KG1 (cell line): ENCODE results near the gene LASP1NB.
A peak's percentile ranks its signal among the peaks of the same experiment; 100 is the strongest.
"Not testable (repeated sequence)": the region's sequence is repeated elsewhere in the genome, so short reads cannot be mapped to it uniquely, and the experiment has no call there.

Experiments used
- DNase-seq: peaks from one replicate; lab custom pipeline; 2025; lab: John Stamatoyannopoulos, UW

Gene LASP1NB

DNA sequence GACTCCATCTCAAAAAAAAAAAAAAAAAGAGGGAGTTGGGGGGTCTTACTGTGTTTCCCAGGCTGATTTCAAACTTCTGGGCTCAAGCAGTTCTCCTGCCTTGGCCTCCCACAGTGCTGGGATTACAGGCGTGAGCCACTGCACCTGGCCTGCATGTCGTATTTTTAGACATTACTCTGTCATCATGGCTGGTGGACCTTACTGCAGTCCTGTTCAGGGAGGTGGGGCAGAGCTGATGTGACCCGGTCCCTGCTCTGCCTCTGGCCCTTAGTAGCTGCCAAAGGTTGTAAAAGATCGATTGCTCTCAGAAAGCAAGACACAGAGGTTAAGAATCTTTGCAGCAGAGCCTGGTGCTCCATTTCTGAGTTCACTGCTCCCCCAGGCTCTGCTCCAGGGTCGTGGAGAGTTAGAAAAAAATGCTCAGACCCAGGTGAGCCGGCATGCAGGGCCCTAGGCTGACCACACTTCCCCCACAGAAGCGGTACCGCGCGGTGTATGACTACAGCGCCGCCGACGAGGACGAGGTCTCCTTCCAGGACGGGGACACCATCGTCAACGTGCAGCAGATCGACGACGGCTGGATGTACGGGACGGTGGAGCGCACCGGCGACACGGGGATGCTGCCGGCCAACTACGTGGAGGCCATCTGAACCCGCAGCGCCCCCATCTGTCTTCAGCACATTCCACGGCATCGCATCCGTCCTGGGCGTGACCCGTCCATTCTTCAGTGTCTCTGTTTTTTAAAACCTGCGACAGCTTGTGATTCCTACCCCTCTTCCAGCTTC lies 7.1 kb upstream of the LASP1NB start:
- no peak for DNase-seq

DNA sequence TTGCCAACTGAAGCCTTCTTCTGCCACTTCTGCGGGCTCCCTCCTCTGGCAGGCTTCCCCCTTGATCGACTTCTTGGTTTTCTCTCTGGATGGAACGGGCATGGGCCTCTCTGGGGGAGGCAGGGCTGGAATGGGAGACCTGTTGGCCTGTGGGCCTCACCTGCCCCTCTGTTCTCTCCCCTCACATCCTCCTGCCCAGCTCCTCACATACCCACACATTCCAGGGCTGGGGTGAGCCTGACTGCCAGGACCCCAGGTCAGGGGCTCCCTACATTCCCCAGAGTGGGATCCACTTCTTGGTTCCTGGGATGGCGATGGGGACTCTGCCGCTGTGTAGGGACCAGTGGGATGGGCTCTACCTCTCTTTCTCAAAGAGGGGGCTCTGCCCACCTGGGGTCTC lies 6.5 kb upstream of the LASP1NB start:
- no peak for DNase-seq

DNA sequence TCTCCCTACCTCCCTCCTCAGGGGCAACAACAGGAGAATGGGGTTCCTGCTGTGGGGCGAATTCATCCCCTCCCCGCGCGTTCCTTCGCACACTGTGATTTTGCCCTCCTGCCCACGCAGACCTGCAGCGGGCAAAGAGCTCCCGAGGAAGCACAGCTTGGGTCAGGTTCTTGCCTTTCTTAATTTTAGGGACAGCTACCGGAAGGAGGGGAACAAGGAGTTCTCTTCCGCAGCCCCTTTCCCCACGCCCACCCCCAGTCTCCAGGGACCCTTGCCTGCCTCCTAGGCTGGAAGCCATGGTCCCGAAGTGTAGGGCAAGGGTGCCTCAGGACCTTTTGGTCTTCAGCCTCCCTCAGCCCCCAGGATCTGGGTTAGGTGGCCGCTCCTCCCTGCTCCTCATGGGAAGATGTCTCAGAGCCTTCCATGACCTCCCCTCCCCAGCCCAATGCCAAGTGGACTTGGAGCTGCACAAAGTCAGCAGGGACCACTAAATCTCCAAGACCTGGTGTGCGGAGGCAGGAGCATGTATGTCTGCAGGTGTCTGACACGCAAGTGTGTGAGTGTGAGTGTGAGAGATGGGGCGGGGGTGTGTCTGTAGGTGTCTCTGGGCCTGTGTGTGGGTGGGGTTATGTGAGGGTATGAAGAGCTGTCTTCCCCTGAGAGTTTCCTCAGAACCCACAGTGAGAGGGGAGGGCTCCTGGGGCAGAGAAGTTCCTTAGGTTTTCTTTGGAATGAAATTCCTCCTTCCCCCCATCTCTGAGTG lies 5.9 kb upstream of the LASP1NB start:
- no peak for DNase-seq

DNA sequence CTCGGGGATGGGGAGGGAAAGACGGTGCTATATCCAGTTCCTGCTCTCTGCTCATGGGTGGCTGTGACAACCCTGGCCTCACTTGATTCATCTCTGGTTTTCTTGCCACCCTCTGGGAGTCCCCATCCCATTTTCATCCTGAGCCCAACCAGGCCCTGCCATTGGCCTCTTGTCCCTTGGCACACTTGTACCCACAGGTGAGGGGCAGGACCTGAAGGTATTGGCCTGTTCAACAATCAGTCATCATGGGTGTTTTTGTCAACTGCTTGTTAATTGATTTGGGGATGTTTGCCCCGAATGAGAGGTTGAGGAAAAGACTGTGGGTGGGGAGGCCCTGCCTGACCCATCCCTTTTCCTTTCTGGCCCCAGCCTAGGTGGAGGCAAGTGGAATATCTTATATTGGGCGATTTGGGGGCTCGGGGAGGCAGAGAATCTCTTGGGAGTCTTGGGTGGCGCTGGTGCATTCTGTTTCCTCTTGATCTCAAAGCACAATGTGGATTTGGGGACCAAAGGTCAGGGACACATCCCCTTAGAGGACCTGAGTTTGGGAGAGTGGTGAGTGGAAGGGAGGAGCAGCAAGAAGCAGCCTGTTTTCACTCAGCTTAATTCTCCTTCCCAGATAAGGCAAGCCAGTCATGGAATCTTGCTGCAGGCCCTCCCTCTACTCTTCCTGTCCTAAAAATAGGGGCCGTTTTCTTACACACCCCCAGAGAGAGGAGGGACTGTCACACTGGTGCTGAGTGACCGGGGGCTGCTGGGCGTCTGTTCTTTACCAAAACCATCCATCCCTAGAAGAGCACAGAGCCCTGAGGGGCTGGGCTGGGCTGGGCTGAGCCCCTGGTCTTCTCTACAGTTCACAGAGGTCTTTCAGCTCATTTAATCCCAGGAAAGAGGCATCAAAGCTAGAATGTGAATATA lies 4.8 kb upstream of the LASP1NB start:
- no peak for DNase-seq

DNA sequence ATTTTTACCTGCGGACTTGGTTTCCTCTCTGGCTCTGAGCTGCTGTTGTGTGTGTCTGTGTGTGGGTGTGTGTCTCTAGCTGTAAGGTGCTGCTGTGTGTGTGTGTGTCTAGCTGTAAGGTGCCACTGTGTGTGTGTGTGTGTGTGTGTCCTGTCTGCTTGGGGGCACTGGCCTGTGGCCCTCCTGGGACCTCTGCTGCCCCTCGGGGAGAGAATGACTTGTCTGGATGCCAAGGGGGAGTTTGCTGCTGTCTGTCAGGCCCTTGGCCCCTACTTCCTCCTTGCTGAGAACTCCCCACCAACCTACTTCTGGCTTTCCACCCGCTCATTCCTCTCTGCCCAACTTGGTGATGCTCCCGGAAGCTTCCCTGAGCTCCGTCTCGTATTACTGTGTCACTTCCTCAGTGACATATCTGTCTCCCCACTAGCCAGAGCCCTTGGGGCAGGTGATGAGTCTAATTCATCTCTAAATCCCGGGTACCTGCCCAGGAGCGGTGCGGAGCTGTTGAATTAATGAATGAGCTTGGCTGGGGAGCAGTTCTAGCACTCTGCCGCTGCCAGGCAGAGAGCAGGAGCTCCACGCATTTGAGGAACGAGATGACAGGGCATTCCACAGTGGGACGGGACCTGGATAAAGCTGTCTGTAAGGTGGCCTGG lies 3.5 kb upstream of the LASP1NB start:
- no peak for DNase-seq

DNA sequence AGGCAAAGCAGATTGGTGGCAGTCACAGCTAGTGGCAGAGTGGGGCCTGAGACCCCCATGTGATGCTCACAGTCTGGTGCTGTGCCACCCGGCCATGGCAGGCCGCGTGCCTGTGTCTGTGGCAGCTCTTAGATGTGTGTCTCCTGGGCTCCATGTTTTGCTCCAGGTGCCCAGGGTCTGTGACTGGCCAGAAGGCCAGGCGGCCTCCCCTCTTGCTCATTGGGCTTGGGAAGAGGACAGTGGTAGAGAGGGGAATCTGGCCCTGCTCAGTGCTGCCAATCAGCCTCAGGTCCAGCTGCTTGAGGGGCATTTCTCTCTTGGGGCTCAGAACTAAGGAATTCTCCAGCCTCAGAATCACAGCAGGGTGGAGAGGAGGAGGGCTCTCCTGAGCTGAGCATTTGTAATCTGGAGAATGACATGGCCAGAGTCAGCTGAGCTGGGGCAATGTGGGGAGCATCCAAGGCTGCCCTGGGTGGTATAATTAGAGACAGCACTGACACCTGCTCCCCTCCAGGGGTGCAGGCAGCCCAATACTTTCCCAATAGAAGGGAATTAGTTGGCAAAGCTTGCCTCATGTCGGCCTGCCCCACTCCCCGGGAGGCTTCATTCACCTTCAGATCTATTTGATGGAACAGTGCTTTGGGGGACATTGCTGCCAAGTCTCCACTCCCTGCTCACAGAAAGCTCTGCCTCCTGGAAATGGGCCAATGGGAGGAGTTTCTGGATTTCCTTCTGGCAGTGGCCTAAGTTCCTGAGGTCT lies 2.7 kb upstream of the LASP1NB start:
- DNase-seq = no peak

DNA sequence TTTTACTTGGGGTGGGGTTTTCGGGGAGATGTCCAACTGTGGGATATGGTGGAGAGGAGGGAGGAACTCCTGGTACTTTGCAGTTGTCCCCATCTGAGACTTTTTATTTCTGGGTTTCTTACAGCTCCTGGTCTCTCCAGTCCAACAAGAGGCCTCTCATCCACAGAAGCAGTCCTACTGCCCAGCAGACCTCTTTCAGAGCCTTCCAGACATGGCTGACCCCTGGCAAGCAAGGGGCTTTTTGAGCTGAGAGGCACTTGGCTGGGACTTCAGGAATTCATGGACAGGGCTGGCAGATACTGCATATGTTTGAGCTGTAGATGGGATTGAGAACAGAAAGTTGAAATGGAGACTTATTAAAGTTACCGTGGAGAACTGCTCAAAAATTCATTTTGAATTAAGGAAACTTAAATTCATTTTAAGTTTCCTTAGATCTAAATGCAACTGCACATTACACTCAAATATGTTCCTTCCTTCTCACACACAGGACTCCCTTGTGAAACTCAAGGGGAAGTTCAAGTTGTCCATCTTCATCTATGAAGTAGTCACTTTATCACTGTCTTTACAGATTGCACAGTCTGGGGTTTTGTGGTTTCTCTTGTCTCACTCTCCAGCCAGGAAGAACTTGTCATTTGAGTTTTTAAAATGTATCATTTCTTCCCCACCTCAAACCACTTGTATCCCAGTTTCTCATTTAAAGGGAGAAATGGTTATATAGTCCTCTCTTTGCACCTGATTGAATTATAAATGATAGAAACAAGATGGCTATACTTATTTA lies 1.1 kb downstream of the LASP1NB start:
- peak; percentile 22 for DNase-seq

DNA sequence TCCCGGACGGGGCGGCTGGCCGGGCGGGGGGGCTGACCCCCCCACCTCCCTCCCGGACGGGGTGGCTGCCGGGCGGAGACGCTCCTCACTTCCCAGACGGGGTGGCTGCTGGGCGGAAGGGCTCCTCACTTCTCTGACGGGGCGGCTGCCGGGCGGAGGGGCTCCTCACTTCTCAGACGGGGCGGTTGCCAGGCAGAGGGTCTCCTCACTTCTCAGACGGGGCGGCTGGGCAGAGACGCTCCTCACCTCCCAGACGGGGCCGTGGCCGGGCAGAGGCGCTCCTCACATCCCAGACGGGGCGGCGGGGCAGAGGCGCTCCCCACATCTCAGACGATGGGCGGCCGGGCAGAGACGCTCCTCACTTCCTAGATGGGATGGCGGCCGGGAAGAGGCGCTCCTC lies 5.4 kb downstream of the LASP1NB start:
- not testable (repeated sequence) for DNase-seq

DNA sequence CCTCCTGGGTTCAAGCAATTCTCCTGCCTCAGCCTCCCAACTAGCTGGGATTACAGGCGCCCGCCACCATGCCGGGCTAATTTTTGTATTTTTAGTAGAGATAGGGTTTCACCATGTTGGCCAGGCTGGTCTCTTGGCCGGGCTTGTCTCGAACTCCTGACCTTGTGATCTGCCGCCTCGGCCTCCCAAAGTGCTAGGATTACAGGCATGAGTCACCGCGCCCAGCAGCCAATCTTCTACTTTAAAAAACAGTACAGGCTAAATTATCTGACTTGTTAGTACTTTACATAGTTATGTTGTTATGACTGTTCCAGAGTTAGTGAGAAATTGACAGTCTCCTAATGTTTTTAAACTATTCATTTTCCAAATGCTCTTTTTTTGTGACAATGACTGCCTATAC lies 8.5 kb downstream of the LASP1NB start:
- DNase-seq = not testable (repeated sequence)

DNA sequence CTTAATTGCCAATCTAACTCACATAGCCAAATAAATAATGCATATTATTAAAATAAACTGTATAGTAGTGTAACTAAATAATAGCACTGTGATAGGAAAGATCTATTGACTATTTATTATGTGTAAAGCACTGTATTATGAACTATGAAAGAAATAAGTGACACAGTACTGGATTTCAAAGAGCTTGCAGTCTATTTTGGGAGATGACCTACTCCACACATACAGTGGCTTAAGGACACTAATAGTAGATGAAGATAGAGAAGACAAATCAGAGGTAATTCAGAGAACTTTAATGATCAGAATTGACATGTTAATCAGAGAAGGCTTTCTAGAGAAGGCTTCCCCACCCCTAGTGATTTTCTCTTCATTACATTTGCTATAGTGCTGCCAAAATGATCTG lies 14.6 kb downstream of the LASP1NB start:
- no peak for DNase-seq

DNA sequence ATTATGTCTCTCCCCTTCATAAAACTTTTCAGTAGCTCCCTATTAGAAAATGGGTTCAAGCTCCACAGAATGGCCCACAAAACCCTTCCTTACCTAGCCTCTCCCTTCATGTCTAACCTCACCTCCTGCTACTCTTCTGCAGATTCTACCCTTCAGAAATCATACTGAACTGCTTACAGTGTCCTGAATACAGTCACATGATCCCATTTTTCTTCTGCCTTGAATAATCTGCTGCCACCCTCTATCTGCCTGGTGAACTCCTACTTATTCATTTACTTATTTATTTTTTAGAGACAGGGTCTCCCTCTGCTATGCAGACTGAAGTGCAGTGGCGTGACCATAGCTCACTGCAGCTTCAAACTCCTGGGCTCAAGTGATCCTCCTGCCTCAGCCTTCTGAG lies 15.0 kb downstream of the LASP1NB start:
- DNase-seq = no peak

DNA sequence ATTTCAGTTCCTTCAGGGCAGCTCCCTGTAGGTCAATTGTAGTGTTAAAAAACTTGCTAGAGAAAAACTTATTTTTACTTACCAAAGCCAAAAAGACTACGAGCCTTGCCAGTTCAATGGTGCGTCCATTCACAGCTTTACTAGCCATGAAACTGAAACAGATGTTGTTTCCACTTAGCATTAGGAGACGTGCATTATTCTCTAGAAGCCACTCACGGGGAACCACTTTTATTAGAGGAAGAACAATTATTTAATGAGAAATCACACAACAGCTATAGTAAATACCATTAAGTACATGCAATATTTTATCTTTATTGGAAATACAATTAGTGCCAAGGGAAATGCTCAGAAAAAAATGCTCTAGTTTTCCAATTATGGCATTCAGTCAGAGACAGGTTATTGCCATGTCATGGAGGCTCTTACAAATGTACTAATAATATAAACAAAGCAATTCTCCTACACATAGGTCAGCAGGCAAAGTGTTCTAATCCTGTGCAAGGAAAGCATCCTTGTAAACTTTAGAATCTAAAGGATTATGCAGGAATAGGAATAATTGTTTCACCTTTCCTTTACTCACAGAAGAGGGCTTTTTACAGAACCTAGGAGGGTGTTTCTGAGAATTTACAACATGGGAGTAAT lies 17.4 kb downstream of the LASP1NB start:
- DNase-seq = no peak

DNA sequence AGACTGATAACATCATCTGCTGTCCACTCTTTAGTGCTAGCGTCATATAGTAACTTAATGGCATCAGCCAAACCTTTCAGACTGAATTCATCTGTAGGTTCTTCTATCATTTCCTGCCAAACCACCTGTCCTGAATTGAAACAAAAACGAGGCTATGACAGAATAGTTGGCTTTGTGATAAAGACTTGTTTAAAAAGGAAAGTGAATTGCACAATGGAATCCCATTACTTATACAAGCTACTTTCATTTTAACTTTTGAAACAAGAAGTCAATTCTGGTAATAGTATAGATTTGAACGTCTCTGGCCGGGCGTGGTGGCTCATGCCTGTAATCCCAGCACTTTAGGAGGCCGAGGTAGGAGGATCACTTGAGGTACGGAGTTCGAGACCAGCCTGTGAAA lies 18.2 kb downstream of the LASP1NB start:
- no peak for DNase-seq

DNA sequence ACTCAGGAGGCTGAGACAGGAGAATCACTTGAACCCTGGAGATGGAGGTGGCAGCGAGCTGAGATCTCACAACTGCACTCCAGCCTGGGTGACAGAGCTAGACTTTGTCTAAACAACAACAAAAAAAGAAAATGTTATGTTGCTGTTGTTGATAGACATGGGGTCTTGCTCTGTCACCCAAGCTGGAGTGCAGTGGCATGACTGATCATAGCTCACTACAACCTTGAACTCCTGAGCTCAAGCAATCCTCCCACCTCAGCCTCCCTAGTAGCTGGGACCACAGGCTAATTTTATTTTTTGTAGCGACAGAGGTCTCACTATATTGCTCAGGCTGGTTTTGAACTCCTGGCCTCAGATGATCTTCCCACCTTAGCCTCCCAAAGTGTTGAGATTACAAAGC lies 21.8 kb downstream of the LASP1NB start:
- DNase-seq = no peak

DNA sequence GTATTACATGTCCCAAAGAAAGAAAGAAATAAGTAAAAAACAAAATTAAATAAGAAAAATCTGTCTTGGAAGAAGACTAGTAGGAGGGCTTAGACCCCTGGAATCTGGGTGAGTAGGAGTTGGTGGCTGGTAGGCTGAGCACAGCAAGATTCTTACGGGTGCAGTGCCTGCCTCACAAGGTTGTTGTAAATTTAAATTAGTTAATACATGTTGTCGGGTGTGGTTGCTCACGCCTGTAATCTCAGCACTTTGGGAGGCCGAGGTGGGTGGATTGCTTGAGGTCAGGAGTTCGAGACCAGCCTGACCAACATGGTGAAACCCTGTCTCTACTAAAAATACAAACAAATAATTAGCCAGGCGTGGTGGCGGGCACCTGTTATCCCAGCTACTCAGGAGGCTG lies 28.4 kb downstream of the LASP1NB start:
- not testable (repeated sequence) for DNase-seq

DNA sequence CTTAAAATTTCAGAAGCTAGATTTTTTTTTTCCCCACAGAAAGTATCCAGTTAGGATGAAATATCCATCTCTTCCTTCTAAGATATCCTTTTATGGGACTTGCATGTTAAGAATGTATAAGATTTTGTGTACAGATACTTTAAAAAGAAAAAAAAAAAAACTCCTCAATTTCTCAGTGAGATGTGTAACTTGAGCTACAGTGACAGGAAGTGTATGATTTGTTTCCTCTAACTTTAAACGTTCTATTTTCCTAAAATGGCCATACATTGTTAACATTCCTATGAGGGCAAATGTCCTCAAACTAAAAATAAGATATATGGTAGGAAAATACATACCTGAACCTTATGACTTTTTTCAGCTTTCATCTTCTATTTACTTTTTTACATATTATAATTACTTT lies 32.9 kb downstream of the LASP1NB start:
- no peak for DNase-seq

DNA sequence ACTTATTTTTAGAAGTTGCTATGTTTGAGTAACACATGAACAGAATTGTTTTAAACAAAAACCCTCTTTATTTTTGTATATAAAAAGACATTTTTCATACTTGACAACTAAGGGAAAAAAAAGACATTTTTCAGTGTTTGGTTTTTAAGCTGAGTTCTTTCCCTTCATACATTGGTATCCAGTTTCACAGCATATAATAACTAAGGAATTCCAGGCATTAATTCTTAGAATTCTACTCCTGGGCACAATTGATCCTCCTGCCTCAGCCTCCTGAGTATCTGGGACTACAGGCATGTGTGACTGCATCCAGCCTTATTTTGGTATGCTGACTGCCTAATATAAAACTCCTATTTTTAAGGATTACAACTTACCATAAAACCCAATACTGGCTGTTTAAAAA lies 33.3 kb downstream of the LASP1NB start:
- DNase-seq = no peak

DNA sequence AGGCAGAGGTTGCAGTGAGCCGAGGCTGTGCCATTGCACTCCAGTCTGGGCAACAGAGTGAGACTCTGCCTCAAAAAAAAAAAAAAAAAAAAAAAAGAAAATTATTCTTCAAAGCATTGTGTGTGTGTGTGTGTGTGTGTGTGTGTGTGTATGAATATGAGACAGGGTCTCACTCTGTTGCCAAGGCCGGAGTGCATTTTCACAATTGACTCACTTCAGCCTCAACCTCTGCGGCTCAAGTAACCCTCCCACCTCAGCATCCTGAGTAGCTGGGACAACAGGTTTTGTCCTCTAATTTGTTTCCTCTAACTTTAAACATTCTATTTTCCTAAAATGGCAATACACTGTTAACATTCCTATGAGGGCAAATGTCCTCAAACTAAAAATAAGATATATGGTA lies 34.1 kb downstream of the LASP1NB start:
- DNase-seq = no peak

DNA sequence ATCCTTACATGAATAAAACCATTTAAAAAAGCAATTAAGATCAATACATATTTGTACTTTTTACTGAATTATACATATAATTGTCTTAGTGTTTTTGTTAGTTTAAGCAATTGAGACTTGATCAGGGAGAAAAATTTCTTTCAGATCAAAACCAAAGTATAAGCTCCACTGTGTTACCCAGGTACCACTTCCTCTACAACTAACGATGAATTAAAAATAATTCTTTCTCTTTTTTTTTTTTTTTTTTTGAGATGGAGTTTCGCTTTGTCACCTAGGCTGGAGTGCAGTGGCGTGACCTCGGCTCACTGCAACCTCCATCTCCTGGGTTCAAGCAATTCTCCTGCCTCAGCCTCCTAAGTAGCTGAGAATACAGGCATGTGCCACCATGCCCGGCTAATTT lies 35.0 kb downstream of the LASP1NB start:
- no peak for DNase-seq

DNA sequence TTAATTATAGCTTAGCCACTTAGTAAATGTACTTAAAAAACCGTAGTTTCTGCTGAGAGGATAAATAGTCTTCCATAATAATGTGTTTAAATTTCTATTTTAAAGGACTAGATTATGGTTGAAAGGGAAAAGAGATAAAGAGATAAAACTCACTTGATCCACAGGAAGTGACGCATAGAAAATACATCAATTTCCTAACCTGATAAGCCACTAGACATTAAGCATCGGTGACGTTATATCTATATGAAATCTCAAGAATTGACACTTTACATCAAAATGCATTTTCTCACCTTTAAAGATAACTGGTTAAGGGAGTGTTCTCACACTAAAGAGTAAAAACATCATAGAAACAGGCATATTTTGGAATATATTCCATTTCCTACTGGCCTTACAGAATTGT lies 36.0 kb downstream of the LASP1NB start:
- DNase-seq = no peak
